ENCODE results near the gene ZNF853.
"Not testable (repeated sequence)": the region's sequence is repeated elsewhere in the genome, so short reads cannot be mapped to it uniquely, and the experiment has no call there.

- TF ChIP-seq, protein P1, sequence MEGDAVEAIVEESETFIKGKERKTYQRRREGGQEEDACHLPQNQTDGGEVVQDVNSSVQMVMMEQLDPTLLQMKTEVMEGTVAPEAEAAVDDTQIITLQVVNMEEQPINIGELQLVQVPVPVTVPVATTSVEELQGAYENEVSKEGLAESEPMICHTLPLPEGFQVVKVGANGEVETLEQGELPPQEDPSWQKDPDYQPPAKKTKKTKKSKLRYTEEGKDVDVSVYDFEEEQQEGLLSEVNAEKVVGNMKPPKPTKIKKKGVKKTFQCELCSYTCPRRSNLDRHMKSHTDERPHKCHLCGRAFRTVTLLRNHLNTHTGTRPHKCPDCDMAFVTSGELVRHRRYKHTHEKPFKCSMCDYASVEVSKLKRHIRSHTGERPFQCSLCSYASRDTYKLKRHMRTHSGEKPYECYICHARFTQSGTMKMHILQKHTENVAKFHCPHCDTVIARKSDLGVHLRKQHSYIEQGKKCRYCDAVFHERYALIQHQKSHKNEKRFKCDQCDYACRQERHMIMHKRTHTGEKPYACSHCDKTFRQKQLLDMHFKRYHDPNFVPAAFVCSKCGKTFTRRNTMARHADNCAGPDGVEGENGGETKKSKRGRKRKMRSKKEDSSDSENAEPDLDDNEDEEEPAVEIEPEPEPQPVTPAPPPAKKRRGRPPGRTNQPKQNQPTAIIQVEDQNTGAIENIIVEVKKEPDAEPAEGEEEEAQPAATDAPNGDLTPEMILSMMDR (conservative IDR thresholded peaks at IDR 0.05) = not testable (repeated sequence)
- TF ChIP-seq EZH2 (IDR thresholded peaks at IDR 0.05; ENCODE audit: low read depth) = not testable (repeated sequence)
Measured at GRCh38 chr7:6634971-6635370, 19.6 kb downstream of the ZNF853 start.
